ENCODE data around the gene C11orf97. TPM values are rescaled to one million over a fixed set of nuclear protein-coding genes. Genes with fewer than 3 reads are reported as not detected.

Gene C11orf97
- total and polyA plus RNA-seq, 7 donors: not detected

DNA sequence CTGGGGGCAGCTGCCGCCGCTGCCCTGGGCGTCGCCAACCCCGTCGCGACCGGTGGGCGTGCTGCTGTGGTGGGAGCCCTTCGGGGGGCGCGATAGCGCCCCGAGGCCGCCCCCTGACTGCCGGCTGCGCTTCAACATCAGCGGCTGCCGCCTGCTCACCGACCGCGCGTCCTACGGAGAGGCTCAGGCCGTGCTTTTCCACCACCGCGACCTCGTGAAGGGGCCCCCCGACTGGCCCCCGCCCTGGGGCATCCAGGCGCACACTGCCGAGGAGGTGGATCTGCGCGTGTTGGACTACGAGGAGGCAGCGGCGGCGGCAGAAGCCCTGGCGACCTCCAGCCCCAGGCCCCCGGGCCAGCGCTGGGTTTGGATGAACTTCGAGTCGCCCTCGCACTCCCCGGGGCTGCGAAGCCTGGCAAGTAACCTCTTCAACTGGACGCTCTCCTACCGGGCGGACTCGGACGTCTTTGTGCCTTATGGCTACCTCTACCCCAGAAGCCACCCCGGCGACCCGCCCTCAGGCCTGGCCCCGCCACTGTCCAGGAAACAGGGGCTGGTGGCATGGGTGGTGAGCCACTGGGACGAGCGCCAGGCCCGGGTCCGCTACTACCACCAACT lies 32.5 kb downstream of the C11orf97 start:
- Histone ChIP-seq H3K36me3 (no peaks in the 10 kb centered on the region), H3K4me3 (peak overlapping the region; percentile 66 to 79 (median 72)), H3K27me3 (no peaks in the 10 kb centered on the region), H3K27ac (peak overlapping the region; percentile 92 to 98 (median 97)), H3K9me3 (no peaks in the 10 kb centered on the region), H3K4me1 (peaks cover 0 to 58% (median 50%) of the 10 kb centered on the region in 4 donors)
- WGBS, 2 donors: 5 to 17% methylated on average over 59 of the region's 59 CpGs
- intact Hi-C loops (cut with DNase I): loop anchor here (10.0 kb wide), 1 partner anchor 220 kb away; the partner anchor contains the start of gene AMOTL1
- DNase-seq: peak; percentile 69
- TF ChIP-seq POLR2A (IDR thresholded peaks at IDR 0.05) (no peak), POLR2AphosphoS5 (IDR thresholded peaks at IDR 0.05) (no peak), EP300 (IDR thresholded peaks at IDR 0.05) (no peak)
- TF ChIP-seq, protein P1, sequence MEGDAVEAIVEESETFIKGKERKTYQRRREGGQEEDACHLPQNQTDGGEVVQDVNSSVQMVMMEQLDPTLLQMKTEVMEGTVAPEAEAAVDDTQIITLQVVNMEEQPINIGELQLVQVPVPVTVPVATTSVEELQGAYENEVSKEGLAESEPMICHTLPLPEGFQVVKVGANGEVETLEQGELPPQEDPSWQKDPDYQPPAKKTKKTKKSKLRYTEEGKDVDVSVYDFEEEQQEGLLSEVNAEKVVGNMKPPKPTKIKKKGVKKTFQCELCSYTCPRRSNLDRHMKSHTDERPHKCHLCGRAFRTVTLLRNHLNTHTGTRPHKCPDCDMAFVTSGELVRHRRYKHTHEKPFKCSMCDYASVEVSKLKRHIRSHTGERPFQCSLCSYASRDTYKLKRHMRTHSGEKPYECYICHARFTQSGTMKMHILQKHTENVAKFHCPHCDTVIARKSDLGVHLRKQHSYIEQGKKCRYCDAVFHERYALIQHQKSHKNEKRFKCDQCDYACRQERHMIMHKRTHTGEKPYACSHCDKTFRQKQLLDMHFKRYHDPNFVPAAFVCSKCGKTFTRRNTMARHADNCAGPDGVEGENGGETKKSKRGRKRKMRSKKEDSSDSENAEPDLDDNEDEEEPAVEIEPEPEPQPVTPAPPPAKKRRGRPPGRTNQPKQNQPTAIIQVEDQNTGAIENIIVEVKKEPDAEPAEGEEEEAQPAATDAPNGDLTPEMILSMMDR (IDR thresholded peaks at IDR 0.05): no peak

DNA sequence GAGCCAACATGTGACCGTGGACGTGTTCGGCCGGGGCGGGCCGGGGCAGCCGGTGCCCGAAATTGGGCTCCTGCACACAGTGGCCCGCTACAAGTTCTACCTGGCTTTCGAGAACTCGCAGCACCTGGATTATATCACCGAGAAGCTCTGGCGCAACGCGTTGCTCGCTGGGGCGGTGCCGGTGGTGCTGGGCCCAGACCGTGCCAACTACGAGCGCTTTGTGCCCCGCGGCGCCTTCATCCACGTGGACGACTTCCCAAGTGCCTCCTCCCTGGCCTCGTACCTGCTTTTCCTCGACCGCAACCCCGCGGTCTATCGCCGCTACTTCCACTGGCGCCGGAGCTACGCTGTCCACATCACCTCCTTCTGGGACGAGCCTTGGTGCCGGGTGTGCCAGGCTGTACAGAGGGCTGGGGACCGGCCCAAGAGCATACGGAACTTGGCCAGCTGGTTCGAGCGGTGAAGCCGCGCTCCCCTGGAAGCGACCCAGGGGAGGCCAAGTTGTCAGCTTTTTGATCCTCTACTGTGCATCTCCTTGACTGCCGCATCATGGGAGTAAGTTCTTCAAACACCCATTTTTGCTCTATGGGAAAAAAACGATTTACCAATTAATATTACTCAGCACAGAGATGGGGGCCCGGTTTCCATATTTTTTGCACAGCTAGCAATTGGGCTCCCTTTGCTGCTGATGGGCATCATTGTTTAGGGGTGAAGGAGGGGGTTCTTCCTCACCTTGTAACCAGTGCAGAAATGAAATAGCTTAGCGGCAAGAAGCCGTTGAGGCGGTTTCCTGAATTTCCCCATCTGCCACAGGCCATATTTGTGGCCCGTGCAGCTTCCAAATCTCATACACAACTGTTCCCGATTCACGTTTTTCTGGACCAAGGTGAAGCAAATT lies 33.3 kb downstream of the C11orf97 start:
- H3K27ac ChIP-seq: peak overlapping the region; percentile 92 to 98 (median 97)
- peak overlapping the region; percentile 66 to 79 (median 72) for H3K4me3 ChIP-seq
- no peak for TF ChIP-seq POLR2AphosphoS5 (IDR thresholded peaks at IDR 0.05)
- TF ChIP-seq, protein P1 (IDR thresholded peaks at IDR 0.05): no peak
- TF ChIP-seq POLR2A (IDR thresholded peaks at IDR 0.05): no peak
- no peak for TF ChIP-seq EP300 (IDR thresholded peaks at IDR 0.05)
- peaks cover 0 to 58% (median 50%) of the 10 kb centered on the region in 4 donors for H3K4me1 ChIP-seq
- intact Hi-C loops (cut with DNase I): loop anchor here (10.0 kb wide), 1 partner anchor 219 kb away; the partner anchor contains the start of gene AMOTL1
- H3K27me3 ChIP-seq: no peaks in the 10 kb centered on the region
- H3K36me3 ChIP-seq: no peaks in the 10 kb centered on the region
- no peaks in the 10 kb centered on the region for H3K9me3 ChIP-seq
- WGBS, 2 donors: 15 to 60% methylated on average over 54 of the region's 54 CpGs
- DNase-seq: no peak

DNA sequence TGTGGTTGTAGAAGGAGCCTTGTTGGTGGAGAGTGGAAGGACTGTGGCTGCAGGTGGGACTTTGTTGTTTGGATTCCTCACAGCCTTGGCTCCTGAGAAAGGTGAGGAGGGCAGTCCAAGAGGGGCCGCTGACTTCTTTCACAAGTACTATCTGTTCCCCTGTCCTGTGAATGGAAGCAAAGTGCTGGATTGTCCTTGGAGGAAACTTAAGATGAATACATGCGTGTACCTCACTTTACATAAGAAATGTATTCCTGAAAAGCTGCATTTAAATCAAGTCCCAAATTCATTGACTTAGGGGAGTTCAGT lies 33.9 kb downstream of the C11orf97 start:
- Histone ChIP-seq H3K27me3 (no peaks in the 10 kb centered on the region), H3K4me1 (peaks cover 0 to 58% (median 50%) of the 10 kb centered on the region in 4 donors)
- intact Hi-C loops (cut with DNase I): loop anchor here (10.0 kb wide), 1 partner anchor 219 kb away; the partner anchor contains the start of gene AMOTL1

DNA sequence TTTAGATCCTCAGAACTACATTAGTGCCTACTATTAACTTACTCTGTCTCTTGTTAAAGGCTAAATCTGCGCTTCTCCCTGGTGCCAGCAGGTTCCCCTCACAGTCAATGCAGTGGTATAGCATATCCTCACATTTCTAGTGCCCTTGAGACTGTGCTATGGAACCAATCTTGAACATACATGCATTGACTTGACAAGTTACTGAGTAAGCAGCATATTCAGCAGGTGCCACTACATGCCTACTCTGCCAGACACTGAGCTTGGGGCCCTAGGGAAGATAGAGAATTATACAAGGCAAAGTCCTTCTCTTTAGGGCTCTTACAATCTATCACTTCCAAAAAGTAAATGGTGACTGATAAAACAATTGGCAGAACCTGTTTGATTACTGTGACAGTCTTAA lies 34.6 kb downstream of the C11orf97 start:
- TF ChIP-seq POLR2AphosphoS5 (IDR thresholded peaks at IDR 0.05) (no peak), POLR2A (IDR thresholded peaks at IDR 0.05) (peak in 1 of 2 donors; percentile 12), EP300 (IDR thresholded peaks at IDR 0.05) (no peak)
- TF ChIP-seq, protein P1 (IDR thresholded peaks at IDR 0.05): no peak
- Histone ChIP-seq H3K9me3 (no peaks in the 10 kb centered on the region), H3K4me3 (peak overlapping the region in 1 of 4 donors; percentile 72), H3K27me3 (no peaks in the 10 kb centered on the region), H3K4me1 (peaks cover 0 to 58% (median 50%) of the 10 kb centered on the region in 4 donors), H3K36me3 (no peaks in the 10 kb centered on the region), H3K27ac (no peak overlapping the region)
- intact Hi-C loops (cut with DNase I): loop anchor here (10.0 kb wide), 1 partner anchor 218 kb away; the partner anchor contains the start of gene AMOTL1
- DNase-seq: no peak
- 25 to 65% methylated on average over 1 of the region's 1 CpG for WGBS, 2 donors

More for the DNA sequence above, 33.9 kb downstream of the C11orf97 start:
- H3K36me3 ChIP-seq: no peaks in the 10 kb centered on the region
- DNase-seq: no peak
- TF ChIP-seq POLR2A (IDR thresholded peaks at IDR 0.05): no peak
- TF ChIP-seq EP300 (IDR thresholded peaks at IDR 0.05): no peak
- no peak for TF ChIP-seq POLR2AphosphoS5 (IDR thresholded peaks at IDR 0.05)
- TF ChIP-seq, protein P1 (IDR thresholded peaks at IDR 0.05): no peak
- no peak overlapping the region for H3K27ac ChIP-seq
- 18 to 65% methylated on average over 2 of the region's 2 CpGs for WGBS, 2 donors
- H3K4me3 ChIP-seq: peak overlapping the region in 3 of 4 donors; percentile 72 to 79 (median 72)
- no peaks in the 10 kb centered on the region for H3K9me3 ChIP-seq
